Germinal center (tissue), 1 donor: ENCODE measurements around the gene POU2F1.

ENCODE experiments used
- DNase-seq: peaks from one replicate; pipeline ENCODE4 v3.0.0; 2012; ENCODE audit warnings: mixed read lengths, low spot score

POU2F1 gene

GRCh38 chr1:167367705-167368104, 147.0 kb downstream of the POU2F1 start:
- DNase-seq = no peak

- DNase-seq = no peak
Observed at GRCh38 chr1:167369175-167369574, 148.5 kb downstream of the POU2F1 start.

- no peak for DNase-seq
Observed at GRCh38 chr1:167369933-167370332, 149.2 kb downstream of the POU2F1 start.

GRCh38 chr1:167371030-167371429, 150.3 kb downstream of the POU2F1 start:
- DNase-seq = no peak

DNA sequence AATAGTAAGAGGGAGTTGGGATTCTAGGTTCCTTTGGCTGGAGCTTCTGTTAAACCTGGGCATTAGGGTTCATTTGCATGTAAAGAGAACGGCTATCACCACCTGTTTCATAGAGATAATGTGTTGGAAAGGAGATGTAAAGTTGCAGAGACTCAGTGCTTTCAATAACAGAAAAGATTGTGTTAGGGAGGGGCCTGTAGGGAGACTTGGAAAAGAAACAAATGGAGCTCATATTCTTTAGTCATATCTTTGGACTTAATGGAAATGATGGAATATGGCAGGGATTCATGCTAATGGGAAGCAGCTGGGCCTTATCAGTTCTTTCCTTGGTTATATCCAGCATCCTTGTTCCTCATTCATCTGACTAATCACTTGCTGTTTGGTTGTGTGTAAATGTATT, 152.7 kb downstream of the POU2F1 start:
- no peak for DNase-seq

DNA sequence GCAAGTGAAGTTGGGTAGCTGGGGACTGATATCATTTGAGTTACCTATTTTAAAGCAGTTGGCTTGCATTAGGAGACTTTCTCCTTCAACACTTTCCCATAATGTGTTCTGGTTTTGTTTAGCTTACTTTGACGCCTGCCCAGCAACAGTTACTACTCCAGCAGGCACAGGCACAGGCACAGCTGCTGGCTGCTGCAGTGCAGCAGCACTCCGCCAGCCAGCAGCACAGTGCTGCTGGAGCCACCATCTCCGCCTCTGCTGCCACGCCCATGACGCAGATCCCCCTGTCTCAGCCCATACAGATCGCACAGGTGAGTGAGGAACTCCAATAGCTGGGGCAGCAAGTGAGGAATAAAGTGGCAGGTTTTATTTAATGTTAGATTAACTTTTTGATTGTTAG, 153.3 kb downstream of the POU2F1 start:
- no peak for DNase-seq

DNA sequence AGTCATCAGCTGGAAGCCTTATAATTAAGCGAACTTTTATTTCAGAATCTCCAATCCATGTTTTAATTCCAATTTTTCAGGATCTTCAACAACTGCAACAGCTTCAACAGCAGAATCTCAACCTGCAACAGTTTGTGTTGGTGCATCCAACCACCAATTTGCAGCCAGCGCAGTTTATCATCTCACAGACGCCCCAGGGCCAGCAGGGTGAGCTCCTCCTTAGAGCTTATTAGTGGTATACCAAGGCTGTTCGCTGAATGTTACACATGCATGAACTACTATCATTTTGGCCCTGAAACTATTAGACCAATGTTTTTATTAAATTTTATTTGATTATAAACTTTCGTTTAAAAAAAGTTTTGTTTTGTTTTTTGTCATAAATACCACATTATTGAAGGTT, 155.3 kb downstream of the POU2F1 start:
- no peak for DNase-seq

DNA sequence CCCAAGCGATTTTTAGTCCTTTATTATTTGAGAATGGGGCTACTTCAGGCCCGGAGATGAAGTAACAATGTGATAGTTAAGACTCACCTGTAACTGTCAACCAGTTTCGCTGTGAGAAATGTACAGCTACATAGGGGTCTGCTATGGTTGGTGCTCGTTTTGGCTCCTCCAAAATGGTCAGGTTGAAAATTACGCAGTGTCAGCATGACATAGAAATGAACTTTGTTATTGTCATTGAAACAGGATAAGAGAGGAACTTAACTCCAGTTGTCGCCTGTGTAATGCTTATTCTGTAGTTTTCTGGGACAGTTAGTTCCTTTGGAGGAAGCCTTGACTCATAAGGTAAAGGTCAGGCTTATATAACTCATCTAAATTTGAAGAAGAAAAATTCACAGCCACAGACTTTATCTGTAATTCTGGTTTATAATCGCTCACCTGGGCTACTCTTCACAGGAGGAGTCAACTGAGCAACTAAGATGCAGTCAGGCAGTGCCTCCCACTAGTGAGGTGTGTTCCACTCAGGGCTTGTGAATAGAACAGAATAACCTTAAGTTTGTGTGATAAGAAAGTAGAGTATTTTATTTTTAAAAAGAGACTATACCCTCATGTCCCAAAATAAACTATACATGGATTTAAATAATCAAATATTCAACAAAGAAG, 166.7 kb downstream of the POU2F1 start:
- DNase-seq = no peak

- DNase-seq = no peak
Observed at GRCh38 chr1:167388976-167389375, 168.3 kb downstream of the POU2F1 start.

GRCh38 chr1:167392200-167392696, 171.6 kb downstream of the POU2F1 start:
- no peak for DNase-seq

GRCh38 chr1:167400359-167400953, 179.8 kb downstream of the POU2F1 start:
- no peak for DNase-seq

GRCh38 chr1:167401260-167401873, 180.7 kb downstream of the POU2F1 start:
- DNase-seq = peak; percentile 28

GRCh38 chr1:167404161-167404888, 183.6 kb downstream of the POU2F1 start:
- DNase-seq = no peak

DNA sequence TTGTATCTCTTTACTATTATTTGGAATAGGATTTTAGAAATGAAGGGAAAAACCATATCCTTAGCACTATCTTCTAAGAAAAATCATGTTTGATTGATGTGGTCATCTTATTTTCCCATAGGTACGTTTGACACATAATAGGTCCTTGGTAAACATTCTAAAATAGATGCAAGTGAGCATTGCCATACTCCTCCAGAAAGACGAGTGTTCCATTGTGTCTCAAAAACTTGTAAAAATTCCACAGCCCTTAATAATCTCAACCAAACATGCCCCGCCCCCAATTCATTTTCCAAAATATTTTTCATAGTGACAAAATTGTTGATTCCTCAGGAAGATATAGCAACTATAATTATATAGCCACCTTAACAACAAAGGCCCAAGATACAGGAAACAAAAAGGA, 184.2 kb downstream of the POU2F1 start:
- DNase-seq = no peak

DNA sequence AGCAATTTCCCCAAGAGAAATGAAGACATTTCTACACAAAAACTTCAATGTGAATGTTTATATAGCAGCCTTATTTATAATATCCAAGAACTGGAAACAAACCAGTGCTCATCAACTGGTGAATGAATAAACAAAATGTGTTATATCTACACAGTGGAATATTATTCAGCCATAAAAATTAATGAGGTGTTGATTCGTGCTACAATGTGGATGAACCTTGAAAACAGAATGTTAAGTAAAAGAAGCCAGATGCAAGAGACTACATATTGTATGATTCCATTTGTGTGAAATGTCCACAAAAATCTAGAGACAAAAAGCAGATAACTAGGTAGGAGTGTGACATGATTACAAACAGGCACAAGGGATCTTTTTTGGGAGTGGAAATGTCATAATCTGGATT, 187.7 kb downstream of the POU2F1 start:
- DNase-seq = no peak

- DNase-seq = no peak
Observed at GRCh38 chr1:167409183-167409582, 188.5 kb downstream of the POU2F1 start.

DNA sequence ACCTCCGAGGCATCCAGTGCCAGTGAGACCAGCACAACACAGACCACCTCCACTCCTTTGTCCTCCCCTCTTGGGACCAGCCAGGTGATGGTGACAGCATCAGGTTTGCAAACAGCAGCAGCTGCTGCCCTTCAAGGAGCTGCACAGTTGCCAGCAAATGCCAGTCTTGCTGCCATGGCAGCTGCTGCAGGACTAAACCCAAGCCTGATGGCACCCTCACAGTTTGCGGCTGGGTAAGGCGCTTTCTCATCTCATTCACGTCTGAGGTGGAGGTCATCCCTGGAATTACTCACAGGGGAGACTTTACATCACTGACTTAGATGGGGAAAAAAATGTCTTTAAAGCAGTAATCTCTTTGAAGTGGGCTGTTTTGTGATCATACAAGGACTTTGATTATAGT, 191.4 kb downstream of the POU2F1 start:
- DNase-seq = no peak

DNA sequence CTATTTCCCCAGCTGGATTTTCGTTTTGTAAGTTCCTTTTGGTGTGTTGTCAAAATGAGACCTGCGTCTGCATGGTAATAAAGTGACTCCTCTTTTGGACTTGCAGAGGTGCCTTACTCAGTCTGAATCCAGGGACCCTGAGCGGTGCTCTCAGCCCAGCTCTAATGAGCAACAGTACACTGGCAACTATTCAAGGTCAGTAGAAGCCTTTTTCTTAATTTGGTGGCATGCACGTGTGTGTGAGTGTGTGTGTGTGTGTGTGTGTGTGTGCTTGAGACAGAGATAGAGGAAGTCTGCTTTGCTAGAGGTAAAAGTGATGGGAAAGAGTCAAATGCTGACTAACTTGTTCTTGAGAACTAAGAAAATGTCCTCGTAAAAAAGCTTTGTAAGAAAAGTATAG, 192.2 kb downstream of the POU2F1 start:
- DNase-seq = no peak

DNA sequence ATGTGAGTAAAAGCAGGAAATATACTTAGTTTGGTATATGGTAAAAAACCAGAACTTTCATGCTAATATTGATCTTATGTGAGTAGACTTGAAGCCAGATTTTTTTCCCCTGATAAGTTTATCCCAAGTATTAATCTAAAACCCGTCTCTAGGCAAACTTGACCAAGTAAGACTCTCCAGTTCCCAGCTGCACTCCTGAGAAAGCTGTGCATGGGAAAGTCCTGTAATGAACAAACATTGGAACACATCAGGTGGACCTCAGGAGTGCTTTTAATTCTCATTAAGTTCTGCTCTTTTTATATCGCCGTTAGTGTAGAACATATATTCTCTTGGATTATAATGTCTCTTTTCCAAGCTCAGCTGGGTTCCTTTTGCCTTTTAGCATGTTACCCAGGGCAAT, 192.6 kb downstream of the POU2F1 start:
- no peak for DNase-seq

- DNase-seq = no peak
Observed at GRCh38 chr1:167416506-167416905, 195.8 kb downstream of the POU2F1 start.

- no peak for DNase-seq
Observed at GRCh38 chr1:167418391-167418790, 197.7 kb downstream of the POU2F1 start.

- no peak for DNase-seq
Observed at GRCh38 chr1:167419245-167419644, 198.6 kb downstream of the POU2F1 start.

GRCh38 chr1:167420510-167420909, 199.8 kb downstream of the POU2F1 start:
- DNase-seq = no peak
